ENCODE data around the gene AUNIP. TPM values are rescaled to one million over a fixed set of nuclear protein-coding genes. Genes with fewer than 3 reads are reported as not detected.

The AUNIP gene
- total RNA-seq, 1 experiment from 2014 or later: 9.4 TPM

DNA sequence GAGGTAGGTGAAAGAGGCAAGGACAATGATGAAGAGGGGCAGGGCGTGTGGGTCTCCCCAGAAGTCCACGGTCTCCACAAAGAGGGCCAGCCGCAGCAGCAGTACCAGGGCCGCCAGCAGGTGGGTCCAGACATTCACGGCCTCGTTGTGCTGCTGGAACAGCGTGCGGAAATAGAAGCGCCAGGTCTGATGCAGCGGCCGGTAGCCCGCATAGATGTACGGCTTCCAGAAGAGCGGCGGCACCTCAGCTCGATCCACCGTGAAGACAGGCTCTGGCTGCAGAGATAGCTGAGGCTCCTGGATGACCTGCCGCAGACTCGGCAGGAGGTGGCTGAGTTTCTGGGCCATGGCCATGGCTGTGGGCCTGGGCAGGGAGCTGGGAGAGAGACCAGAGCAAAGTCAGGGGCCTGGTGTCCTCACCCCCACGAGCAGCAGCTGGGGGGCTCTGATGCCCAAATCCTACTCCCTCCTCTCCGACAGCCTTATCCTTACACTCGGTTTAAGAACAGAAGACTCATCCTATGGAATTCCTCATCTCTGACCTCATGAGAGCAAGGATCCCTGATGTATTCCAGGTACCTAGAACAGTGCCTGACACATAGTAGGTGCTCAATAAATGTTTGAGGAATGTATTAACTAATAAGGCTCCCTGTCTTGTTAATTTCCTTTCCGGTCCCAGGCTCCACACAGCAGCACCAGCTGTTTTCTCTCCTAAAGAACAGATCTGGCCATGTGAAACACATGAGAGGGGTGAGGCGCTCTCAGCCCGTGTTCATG lies 4.4 kb upstream of the AUNIP start:
- TF ChIP-seq, protein P1, sequence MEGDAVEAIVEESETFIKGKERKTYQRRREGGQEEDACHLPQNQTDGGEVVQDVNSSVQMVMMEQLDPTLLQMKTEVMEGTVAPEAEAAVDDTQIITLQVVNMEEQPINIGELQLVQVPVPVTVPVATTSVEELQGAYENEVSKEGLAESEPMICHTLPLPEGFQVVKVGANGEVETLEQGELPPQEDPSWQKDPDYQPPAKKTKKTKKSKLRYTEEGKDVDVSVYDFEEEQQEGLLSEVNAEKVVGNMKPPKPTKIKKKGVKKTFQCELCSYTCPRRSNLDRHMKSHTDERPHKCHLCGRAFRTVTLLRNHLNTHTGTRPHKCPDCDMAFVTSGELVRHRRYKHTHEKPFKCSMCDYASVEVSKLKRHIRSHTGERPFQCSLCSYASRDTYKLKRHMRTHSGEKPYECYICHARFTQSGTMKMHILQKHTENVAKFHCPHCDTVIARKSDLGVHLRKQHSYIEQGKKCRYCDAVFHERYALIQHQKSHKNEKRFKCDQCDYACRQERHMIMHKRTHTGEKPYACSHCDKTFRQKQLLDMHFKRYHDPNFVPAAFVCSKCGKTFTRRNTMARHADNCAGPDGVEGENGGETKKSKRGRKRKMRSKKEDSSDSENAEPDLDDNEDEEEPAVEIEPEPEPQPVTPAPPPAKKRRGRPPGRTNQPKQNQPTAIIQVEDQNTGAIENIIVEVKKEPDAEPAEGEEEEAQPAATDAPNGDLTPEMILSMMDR (IDR thresholded peaks at IDR 0.05; ENCODE audit: unreplicated experiment): no peak
- H3K9me3 Mint-ChIP-seq (ENCODE audit: unreplicated experiment): no peaks in the 10 kb centered on the region
- BruUV-seq (replicated peaks): no TSS peak
- DNase-seq (ENCODE audit: unreplicated experiment): no peak
- no peaks in the 10 kb centered on the region for H3K27me3 Mint-ChIP-seq (ENCODE audit: insufficient read depth, unreplicated experiment)
- intact Hi-C loops (cut with micrococcal nuclease): no loop called here
- peaks cover 11% of the 10 kb centered on the region for H3K4me1 Mint-ChIP-seq (ENCODE audit: insufficient read depth, unreplicated experiment)
- H3K4me3 Mint-ChIP-seq (ENCODE audit: unreplicated experiment): no peak overlapping the region
- ChIA-PET POLR2A (interaction anchor here (0.6 to 1.4 kb wide), 3 partner anchors 11 to 180 kb away, joined by 3 read pairs; no protein-coding TSS in a partner anchor), CTCF (interaction anchor here (0.9 to 1.1 kb wide), 3 partner anchors 19 to 134 kb away, joined by 3 to 5 read pairs (median 4); partner anchors contain the start of gene PAFAH2)
- H3K36me3 Mint-ChIP-seq (ENCODE audit: insufficient read depth, unreplicated experiment): peaks cover 1% of the 10 kb centered on the region
- no peak overlapping the region for H3K27ac Mint-ChIP-seq (ENCODE audit: low read depth, unreplicated experiment)

DNA sequence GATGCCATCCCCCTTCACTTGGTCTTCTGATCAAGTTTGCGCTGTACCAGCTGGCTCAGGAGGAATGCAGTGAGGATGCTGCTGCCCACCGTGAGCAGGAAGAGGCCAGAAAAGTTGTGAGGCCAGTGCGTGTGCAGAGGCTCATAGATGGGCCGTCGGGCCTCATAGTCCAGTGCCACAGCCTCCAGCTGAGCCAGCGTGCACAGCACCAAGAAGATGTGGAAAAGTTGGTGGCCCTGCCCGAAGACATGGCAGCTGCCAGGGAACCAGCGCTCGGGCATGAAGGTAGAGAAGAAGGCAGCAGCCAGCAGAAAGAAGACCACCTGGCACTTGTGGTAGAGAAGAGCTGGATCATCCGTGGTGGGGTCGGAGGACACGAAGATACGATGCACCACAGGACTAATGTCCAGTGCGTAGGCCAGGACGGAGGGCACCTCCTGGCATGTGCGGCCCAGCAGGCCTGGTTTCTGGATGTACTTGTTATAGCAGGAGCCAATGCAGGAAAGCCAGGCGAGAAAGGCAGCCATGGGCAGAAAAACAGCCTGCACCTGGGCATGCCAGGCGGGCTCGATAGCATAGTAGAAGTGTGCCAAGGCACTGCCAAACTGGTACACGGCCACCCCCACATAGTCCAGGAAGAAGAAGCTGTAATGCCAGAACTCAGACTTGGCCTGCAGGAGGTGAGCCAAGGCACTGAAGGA lies 3.7 kb upstream of the AUNIP start:
- no peak overlapping the region for H3K27ac Mint-ChIP-seq (ENCODE audit: low read depth, unreplicated experiment)
- ChIA-PET POLR2A (interaction anchor here (0.7 to 1.5 kb wide), 3 partner anchors 8 to 316 kb away, joined by 3 to 6 read pairs (median 3); no protein-coding TSS in a partner anchor), CTCF (interaction anchor here (0.5 to 0.8 kb wide), 3 partner anchors 8 to 87 kb away, joined by 3 to 4 read pairs (median 4); no protein-coding TSS in a partner anchor)
- H3K9me3 Mint-ChIP-seq (ENCODE audit: unreplicated experiment): no peaks in the 10 kb centered on the region
- DNase-seq (ENCODE audit: unreplicated experiment): no peak
- no TSS peak for BruUV-seq (replicated peaks)
- H3K4me1 Mint-ChIP-seq (ENCODE audit: insufficient read depth, unreplicated experiment): peaks cover 18% of the 10 kb centered on the region
- H3K4me3 Mint-ChIP-seq (ENCODE audit: unreplicated experiment): no peak overlapping the region
- H3K36me3 Mint-ChIP-seq (ENCODE audit: insufficient read depth, unreplicated experiment): no peaks in the 10 kb centered on the region
- TF ChIP-seq, protein P1 (IDR thresholded peaks at IDR 0.05; ENCODE audit: unreplicated experiment): no peak
- no peaks in the 10 kb centered on the region for H3K27me3 Mint-ChIP-seq (ENCODE audit: insufficient read depth, unreplicated experiment)
- intact Hi-C loops (cut with micrococcal nuclease): no loop called here

DNA sequence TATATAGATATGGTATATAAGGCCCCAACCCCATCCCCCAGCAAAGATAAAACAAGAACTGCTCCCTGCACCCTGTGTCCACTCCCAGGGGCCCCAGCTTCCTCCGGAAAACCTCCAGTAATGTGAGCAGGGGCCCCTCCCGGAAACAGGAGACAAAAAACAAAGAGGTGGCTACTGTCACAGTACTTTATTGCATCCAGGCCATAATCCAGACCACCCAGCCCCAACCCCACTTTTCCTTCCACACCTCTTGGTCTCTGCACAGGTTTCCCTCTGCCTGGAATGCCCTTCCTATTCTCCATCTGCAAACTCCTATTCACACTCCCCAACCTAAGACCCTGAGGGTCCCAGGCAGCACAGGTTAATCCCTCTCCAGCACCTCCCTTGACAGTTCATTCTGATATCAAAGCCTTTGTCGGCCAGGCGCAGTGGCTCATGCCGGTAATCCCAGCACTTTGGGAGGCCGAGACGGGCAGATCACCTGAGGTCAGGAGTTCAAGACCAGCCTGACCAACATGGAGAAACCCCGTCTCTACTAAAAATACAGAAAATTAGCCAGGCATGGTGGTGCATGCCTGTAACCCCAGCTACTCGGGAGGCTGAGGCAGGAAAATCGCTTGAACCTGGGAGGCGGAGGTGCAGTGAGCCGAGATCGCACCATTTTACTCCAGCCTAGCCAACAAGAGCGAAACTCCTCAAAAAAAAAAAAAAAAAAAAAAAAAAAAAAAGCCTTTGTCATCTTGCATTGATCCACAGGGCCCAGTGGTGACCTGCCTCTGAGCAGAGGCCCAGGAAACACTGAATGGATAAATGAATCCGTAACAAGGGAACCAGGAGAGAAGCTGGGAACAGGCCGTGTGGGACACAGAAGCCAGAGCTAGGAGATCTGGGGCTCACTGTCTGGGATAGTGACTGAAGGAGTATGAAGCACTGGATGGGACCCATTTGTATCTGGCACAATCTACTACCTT lies 2.3 kb upstream of the AUNIP start:
- no TSS peak for BruUV-seq (replicated peaks)
- no peak overlapping the region for H3K4me3 Mint-ChIP-seq (ENCODE audit: unreplicated experiment)
- H3K27me3 Mint-ChIP-seq (ENCODE audit: insufficient read depth, unreplicated experiment): no peaks in the 10 kb centered on the region
- TF ChIP-seq, protein P1 (IDR thresholded peaks at IDR 0.05; ENCODE audit: unreplicated experiment): no peak
- no peak overlapping the region for H3K27ac Mint-ChIP-seq (ENCODE audit: low read depth, unreplicated experiment)
- intact Hi-C loops (cut with micrococcal nuclease): no loop called here
- peaks cover 18% of the 10 kb centered on the region for H3K4me1 Mint-ChIP-seq (ENCODE audit: insufficient read depth, unreplicated experiment)
- no peak for DNase-seq (ENCODE audit: unreplicated experiment)
- ChIA-PET CTCF (interaction anchor here (0.6 to 0.8 kb wide), 3 partner anchors 9 to 314 kb away, joined by 3 to 4 read pairs (median 3); no protein-coding TSS in a partner anchor), POLR2A (interaction anchor here (0.7 to 1.5 kb wide), 3 partner anchors 9 to 317 kb away, joined by 3 to 6 read pairs (median 4); no protein-coding TSS in a partner anchor)
- no peaks in the 10 kb centered on the region for H3K36me3 Mint-ChIP-seq (ENCODE audit: insufficient read depth, unreplicated experiment)
- no peaks in the 10 kb centered on the region for H3K9me3 Mint-ChIP-seq (ENCODE audit: unreplicated experiment)
